Pancreas (tissue), 10 donors: ENCODE data around the gene ZBTB1. TPM values are rescaled to one million over a fixed set of nuclear protein-coding genes. Genes with fewer than 3 reads are reported as not detected.
A peak's percentile ranks its signal among the peaks of the same experiment; 100 is the strongest.

Experiments used
- ATAC-seq, 4 donors: fragments of 200-7000 bp; cut with Tn5 transposase; one replicate each; pipeline versions ENCODE4 v1.8.0 to v1.9.1; 2020; ENCODE audit warnings: mild to moderate bottlenecking in 4 of 4, moderate library complexity in 4 of 4
- DNase-seq, 6 donors: peaks; one replicate each; pipeline ENCODE4 v3.0.0-alpha.2; 2020
- FAIRE-seq: peaks from 2 replicates; lab custom pipeline; 2012; peaks lifted over from hg19 to GRCh38; lab: Jason Lieb, UNC
- H3K27ac ChIP-seq, 4 donors: fragments of 200-600 bp; sonication (generic); 1 replicate in 3 of 4; 2 replicates in 1 of 4; pipeline versions ENCODE4 v1.5.0 to v1.8.0; 2020
- H3K27me3 ChIP-seq, 4 donors: fragments of 200-600 bp; one replicate each; pipeline ENCODE4 v1.8.0; 2021
- H3K36me3 ChIP-seq, 3 donors: fragments of 200-600 bp; sonication (generic) in 1 of 3; one replicate each; pipeline versions ENCODE4 v1.5.0 to v1.8.0; 2020 to 2021
- H3K4me1 ChIP-seq, 3 donors: fragments of 200-600 bp; one replicate each; pipeline ENCODE4 v1.8.0; 2021
- H3K4me3 ChIP-seq, 4 donors: fragments of 200-600 bp; sonication (generic) in 2 of 4; one replicate each; pipeline versions ENCODE4 v1.5.0 to v1.8.0; 2020 to 2021
- H3K9me3 ChIP-seq, 4 donors: fragments of 200-600 bp; one replicate each; pipeline ENCODE4 v1.8.0; 2021
- WGBS, 2 donors: extraction: QIAGEN DNeasy Blood & Tissue Kit; methylation state at CpG; one replicate each; pipeline ENCODE4 v1.1.7; 2013; 5-methylcytosine and 5-hydroxymethylcytosine counted together
- intact Hi-C, 3 donors: fragments of 100-400 bp; cut with DNase I; formaldehyde crosslinking; loops; one replicate each; pipeline versions ENCODE4 v1.11.1 to v1.14.2; 2022
- polyA plus RNA-seq, 2 donors: library from polyadenylated mRNA; stranded (reverse); fragments of 200-250 nt; gene quantifications; one replicate each; pipeline ENCODE4 v1.2.3, GENCODE V29; 2013
- total RNA-seq, 6 donors: library from RNA; stranded (reverse); fragmentation: NEBNext Ultra II Directional in 4 of 6; extraction: Animal tissue kit (Norgen Biotek cat#: 25700) in 4 of 6; gene quantifications; one replicate each; pipeline versions ENCODE4 v1.2.1 to v1.2.4, GENCODE V29; 2021 to 2023
- TF ChIP-seq, protein P1 (sequence below), 4 donors: fragments of 200-600 bp; sonication (generic) in 3 of 4; IDR thresholded peaks; one replicate each; pipeline versions ENCODE4 v1.5.0 to v1.8.0; 2021; ENCODE audit warnings: antibody characterized with exemption in 4 of 4
- donor health status: healthy with polysubstance abuse.
- donor health status: DM: no; HTN: no; CAD: no; lungs with moderate emphysema.
- donor health status: DM: no; HTN: no; CAD: no.
- donor health status: control.
- donor health status: control.
- donor health status: Bipolar disorder and iron deficiency.
- donor health status: DM: yes; HTN: yes; CAD: no.
- donor health status: DM: no; HTN: no; CAD: no.
- donor health status: DM: no; HTN: no; CAD: no.
- donor health status: DM: yes; HTN: yes; CAD: no.

Gene ZBTB1
- total and polyA plus RNA-seq, 8 donors, result 8.7 to 24.3 (median 11.9) TPM

DNA sequence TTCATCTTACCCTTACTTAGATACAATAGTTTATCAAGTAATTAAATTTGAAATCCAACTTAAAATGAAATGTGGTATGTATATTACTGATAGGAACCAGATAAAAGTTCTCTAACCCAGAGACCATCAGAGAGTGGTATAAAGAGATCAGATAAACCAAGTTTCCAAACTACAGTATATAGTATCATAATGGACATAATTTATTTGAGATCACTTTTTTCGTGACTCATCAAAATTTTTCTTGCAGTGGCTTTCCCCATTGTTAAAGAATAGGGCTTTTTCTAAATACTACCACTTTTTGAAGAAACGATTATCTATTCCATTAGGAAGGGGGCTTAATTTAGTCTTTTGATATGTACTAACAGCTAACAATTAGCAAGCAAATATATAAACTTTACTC, 20.8 kb downstream of the ZBTB1 start:
- Histone ChIP-seq H3K36me3 (peaks cover 0 to 22% (median 0%) of the 10 kb centered on the region in 3 donors), H3K27me3 (no peaks in the 10 kb centered on the region), H3K27ac (no peak overlapping the region), H3K4me3 (no peak overlapping the region), H3K9me3 (no peaks in the 10 kb centered on the region), H3K4me1 (no peaks in the 10 kb centered on the region)
- FAIRE-seq (no peak), DNase-seq (no peak), ATAC-seq (no peak)
- 92 to 95% methylated on average over 2 of the region's 2 CpGs for WGBS, 2 donors
- TF ChIP-seq, protein P1, sequence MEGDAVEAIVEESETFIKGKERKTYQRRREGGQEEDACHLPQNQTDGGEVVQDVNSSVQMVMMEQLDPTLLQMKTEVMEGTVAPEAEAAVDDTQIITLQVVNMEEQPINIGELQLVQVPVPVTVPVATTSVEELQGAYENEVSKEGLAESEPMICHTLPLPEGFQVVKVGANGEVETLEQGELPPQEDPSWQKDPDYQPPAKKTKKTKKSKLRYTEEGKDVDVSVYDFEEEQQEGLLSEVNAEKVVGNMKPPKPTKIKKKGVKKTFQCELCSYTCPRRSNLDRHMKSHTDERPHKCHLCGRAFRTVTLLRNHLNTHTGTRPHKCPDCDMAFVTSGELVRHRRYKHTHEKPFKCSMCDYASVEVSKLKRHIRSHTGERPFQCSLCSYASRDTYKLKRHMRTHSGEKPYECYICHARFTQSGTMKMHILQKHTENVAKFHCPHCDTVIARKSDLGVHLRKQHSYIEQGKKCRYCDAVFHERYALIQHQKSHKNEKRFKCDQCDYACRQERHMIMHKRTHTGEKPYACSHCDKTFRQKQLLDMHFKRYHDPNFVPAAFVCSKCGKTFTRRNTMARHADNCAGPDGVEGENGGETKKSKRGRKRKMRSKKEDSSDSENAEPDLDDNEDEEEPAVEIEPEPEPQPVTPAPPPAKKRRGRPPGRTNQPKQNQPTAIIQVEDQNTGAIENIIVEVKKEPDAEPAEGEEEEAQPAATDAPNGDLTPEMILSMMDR (IDR thresholded peaks at IDR 0.05), result no peak
- intact Hi-C loops, result no loop called here

DNA sequence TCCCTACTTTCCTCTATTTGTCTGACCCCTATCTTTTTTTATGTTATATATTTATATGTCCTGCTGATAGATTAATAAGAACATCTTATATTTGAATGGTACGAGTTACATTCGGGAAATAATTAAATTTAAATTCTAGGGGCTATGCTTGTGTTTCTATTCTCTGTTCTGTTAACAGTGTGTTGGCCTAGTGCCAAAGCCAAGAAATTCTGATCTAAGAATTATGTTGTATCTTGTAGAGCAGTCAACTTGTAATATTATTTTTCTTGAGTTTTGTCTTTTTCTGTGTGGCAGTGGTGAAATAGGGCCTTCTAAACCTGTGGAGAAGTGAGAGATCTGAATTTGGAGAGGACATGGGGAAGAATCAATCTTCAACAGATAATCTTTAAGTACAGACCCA, 27.0 kb downstream of the ZBTB1 start:
- ATAC-seq, result no peak
- DNase-seq, result no peak
- Histone ChIP-seq H3K9me3 (no peaks in the 10 kb centered on the region), H3K36me3 (no peaks in the 10 kb centered on the region), H3K27ac (no peak overlapping the region), H3K27me3 (no peaks in the 10 kb centered on the region), H3K4me1 (no peaks in the 10 kb centered on the region), H3K4me3 (no peak overlapping the region)
- FAIRE-seq, result no peak
- intact Hi-C loops, result no loop called here
- WGBS, 2 donors, result 79 to 85% methylated on average over 2 of the region's 2 CpGs
- TF ChIP-seq, protein P1 (IDR thresholded peaks at IDR 0.05), result no peak

DNA sequence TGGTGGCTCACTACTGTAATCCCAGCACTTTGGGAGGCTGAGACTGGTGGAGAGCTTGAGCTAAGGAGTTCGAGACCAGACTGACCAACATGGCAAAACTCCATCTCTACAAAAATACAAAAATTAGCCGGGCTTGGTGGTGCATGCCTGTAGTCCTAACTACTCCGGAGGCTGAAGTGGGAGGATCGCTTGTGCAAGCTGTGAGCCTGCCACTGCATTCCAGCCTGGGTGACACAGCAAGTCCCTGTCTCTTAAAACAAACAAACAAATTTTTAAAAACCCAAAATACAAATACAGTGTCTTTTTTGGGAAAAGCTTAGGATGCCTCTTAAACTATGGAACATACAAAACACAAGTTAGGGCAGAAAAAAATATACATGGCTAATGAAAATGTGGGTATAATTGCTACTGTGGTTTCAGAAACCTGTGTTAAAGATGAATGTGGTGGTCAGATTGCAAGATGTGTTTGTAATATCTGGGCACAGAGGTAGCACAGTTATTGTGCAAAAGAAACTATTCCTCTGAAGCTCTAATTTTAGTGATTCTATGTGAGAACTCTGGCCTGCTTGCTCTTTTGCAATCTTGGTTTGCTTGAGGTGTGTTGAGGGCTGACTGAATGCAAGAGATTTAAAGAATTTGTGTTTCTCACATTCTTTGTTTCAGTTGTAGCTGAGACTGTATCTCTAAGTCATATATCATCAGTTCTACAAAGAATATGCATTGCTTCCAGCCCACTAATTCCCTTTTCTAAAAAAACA, 32.1 kb downstream of the ZBTB1 start:
- Histone ChIP-seq H3K27ac (no peak overlapping the region), H3K9me3 (no peaks in the 10 kb centered on the region), H3K4me3 (no peak overlapping the region), H3K4me1 (no peaks in the 10 kb centered on the region), H3K36me3 (no peaks in the 10 kb centered on the region), H3K27me3 (no peaks in the 10 kb centered on the region)
- FAIRE-seq (no peak), ATAC-seq (no peak), DNase-seq (no peak)
- TF ChIP-seq, protein P1 (IDR thresholded peaks at IDR 0.05), result no peak
- 86 to 88% methylated on average over 4 of the region's 4 CpGs for whole genome bisulfite sequencing, 2 donors
- intact Hi-C loops, result no loop called here

DNA sequence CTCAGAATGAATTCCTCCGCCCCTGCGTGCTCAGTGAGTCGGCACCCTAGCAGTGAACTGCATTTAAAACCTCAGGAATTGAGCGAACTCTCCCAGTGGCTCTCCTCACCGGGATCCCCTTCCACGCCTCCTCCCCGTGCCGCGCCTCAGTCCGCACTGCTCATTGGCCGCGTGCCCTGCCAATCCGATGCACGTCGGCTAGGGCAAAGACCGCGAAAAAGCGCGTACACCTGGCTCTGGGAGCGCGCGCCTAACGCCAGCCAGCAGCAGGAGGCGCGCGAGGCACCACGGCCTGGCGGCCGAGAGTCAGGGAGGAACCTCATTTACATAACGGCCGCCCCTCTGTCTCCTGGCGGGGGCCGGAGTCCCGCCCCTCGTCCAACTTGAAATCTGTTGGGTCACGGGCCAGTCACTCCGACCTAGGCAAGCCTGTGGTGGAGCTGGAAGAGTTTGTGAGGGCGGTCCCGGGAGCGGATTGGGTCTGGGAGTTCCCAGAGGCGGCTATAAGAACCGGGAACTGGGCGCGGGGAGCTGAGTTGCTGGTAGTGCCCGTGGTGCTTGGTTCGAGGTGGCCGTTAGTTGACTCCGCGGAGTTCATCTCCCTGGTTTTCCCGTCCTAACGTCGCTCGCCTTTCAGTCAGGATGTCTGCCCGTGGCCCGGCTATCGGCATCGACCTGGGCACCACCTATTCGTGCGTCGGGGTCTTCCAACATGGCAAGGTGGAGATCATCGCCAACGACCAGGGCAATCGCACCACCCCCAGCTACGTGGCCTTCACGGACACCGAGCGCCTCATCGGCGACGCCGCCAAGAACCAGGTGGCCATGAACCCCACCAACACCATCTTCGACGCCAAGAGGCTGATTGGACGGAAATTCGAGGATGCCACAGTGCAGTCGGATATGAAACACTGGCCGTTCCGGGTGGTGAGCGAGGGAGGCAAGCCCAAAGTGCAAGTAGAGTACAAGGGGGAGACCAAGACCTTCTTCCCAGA, 35.9 kb downstream of the ZBTB1 start, which contains the start of gene HSPA2:
TSS of gene HSPA2 (plus strand) at position 534 of the 995 bp plus-strand sequence. CDS start at position 643, 109 bp downstream.
- no peaks in the 10 kb centered on the region for H3K27me3 ChIP-seq
- intact Hi-C loops, result no loop called here
- 7 to 8% methylated on average over 79 of the region's 79 CpGs for WGBS, 2 donors
- peak within 1 kb of the TSS; percentile 46 to 63 (median 60) for H3K4me3 ChIP-seq
- FAIRE-seq (peak; percentile 97), DNase-seq (peak; percentile 99 to 100 (median 100)), ATAC-seq (peak; percentile 89 to 95 (median 91))
- no peaks in the 10 kb centered on the region for H3K9me3 ChIP-seq
- H3K36me3 ChIP-seq, result no peaks in the 10 kb centered on the region
- TF ChIP-seq, protein P1 (IDR thresholded peaks at IDR 0.05), result peak; percentile 46 to 71 (median 64)
- H3K4me1 ChIP-seq, result peaks cover 0 to 14% (median 0%) of the 10 kb centered on the region in 3 donors
- peak within 1 kb of the TSS; percentile 70 to 86 (median 81) for H3K27ac ChIP-seq
